GM18520 (cell line): ENCODE results near the gene POP5.
A peak's percentile ranks its signal among the peaks of the same experiment; 100 is the strongest.
"Not testable (repeated sequence)": the region's sequence is repeated elsewhere in the genome, so short reads cannot be mapped to it uniquely, and the experiment has no call there.

Experiments
- ATAC-seq: cut with Tn5 transposase; IDR thresholded peaks from one replicate; pipeline ENCODE4 v1.9.1; 2021; ENCODE audit not compliant: unreplicated experiment

The POP5 gene

DNA sequence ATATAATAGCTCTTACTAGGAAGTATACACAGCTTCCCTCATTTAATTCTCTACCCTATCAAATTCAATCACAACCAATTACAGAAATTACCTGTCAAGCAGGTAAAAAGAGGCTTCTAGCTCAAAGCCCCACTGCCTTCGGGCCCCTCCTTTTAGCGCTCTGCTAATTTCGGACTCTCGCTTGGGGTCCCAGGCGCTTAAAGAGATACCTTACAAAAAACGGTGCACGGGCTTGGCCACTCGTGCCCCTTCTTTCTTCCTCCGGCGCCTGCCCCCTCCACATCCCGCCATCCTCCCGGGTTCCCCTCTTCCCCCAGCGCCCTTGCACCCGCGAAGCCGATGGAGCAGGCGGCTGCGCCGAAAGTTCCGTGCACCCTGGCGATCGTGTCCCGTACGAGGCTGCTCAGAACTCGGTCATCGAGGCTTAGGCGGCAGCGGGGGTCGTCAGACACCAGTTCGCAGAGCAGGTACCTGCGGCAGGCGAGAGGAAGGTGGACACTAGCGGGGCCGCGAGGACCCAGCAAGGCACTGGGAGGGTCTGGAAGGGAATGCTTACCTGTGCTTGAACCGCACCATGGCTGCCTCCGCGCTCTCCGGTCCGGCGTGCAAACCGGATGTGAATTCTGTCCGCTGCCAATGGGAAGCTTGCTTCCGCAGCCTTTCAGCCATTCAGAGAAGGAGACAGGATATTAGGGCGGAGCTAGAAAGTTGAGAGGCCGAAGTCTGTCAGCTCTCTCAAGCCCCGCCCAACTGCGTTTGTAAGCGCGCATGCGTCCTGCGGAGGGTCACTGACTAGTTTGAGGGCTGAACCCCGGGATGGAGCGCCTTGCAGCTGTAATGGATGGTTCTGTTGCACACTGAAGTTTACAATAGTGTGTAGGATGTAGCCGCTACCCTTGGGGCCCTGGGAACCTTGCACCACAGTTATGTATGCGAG is at the start of gene POP5:
TSS of gene POP5 (minus strand) at position 616 of the 937 bp plus-strand sequence. CDS start at position 576, 40 bp downstream.
- peak; percentile 92 for ATAC-seq

GRCh38 chr12:120630104-120630892 is 49.1 kb upstream of the POP5 start:
- ATAC-seq: no peak

DNA sequence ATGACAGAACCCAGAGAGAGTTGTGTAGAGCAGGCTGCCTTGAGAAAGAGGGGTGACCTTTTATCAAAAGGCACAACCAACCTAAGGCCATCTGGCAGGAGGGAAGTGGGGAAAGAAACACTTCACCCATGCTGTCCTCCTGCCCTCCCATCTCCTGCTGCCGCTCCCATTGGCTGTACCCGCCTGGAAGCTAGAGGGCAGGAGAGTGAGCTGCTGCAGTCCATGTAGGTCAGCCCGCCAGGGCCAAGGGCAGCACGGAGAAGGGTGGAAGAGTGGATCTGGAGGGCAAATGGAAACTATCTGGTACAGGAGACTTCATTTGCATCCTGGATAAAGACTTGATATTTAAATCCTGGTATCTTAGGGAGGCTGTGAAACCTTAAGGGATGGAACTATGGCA is 47.7 kb upstream of the POP5 start:
- ATAC-seq: no peak

GRCh38 chr12:120625557-120626419 is 44.6 kb upstream of the POP5 start:
- ATAC-seq: no peak

DNA sequence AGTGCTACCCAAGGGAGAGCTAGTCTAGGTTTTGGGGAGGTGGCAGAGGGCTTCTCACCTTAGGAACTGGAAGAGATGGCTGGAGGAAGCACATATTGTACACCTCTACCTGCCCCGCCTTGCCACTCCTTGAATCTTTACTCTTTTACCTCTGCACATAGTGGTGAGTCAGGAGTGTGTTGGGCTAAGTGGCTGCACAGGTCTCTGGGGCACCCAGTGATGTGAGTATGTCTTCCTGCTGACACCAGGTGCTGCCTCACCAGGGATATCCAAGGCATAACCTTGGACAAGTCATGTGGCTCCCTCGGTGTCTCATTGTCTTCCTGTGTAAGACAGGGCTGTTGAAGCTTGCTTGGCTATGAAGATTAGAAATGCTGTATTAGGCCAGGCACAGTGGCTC is 39.4 kb upstream of the POP5 start:
- no peak for ATAC-seq

GRCh38 chr12:120618954-120619615 is 37.9 kb upstream of the POP5 start:
- no peak for ATAC-seq

DNA sequence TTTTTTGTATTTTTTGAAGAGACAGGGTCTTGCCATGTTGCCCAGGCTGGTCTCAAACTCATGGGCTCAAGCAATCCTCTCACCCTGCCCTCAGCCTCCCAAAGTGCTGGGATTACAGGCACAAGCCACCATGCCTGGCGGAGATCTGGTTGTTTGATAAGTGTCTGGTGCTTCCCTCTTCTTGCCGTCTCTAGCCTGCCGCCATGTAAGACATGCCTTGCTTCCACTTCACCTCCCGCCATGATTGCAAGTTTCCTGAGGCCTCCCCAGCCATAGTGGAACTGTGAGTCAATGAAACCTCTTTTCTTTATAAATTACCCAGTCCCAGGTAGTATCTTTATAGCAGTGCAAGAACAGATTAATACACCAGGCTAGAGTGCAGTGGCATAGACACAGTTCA is 36.6 kb upstream of the POP5 start:
- ATAC-seq: not testable (repeated sequence)

DNA sequence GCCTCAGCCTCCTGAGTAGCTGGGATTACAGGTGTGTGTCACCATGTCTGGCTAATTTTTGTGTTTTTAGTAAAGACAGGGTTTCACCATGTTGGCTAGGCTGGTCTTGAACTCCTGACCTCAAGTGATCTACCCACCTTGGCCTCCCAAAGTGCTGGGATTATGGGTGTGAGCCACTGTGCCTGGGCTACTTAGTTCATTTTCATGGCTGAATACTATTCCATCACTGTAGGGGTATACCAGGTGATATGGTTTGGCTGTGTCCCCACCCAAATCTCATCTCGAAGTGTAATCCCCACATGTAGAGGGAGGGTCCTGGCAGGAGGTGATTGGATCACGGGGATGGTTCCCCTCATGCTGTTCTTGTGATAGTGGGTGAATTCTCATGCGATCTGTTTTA is 36.0 kb upstream of the POP5 start:
- not testable (repeated sequence) for ATAC-seq

DNA sequence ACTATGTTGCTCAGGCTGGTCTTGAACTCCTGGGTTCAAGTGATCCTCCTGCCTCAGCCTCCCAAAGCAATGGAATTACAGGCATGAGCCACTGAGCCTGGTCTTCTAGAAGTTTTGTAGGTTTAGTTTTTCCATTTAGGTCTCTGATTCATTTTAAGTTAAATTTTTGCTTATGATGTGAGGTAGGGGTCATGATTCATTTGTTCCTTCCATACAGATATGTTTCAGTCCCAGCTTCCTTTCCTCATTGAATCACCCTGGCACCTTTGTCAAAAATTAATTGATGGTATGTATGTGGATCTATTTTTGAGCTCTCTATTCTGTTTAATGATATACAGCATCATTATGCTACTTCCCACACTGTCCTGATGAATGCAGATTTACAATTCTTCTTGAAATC is 33.6 kb upstream of the POP5 start:
- no peak for ATAC-seq

GRCh38 chr12:120611534-120611933 is 30.3 kb upstream of the POP5 start:
- not testable (repeated sequence) for ATAC-seq

- no peak for ATAC-seq
Measured at GRCh38 chr12:120610560-120610959, 29.4 kb upstream of the POP5 start.

GRCh38 chr12:120602416-120602815 is 21.2 kb upstream of the POP5 start:
- ATAC-seq: not testable (repeated sequence)

DNA sequence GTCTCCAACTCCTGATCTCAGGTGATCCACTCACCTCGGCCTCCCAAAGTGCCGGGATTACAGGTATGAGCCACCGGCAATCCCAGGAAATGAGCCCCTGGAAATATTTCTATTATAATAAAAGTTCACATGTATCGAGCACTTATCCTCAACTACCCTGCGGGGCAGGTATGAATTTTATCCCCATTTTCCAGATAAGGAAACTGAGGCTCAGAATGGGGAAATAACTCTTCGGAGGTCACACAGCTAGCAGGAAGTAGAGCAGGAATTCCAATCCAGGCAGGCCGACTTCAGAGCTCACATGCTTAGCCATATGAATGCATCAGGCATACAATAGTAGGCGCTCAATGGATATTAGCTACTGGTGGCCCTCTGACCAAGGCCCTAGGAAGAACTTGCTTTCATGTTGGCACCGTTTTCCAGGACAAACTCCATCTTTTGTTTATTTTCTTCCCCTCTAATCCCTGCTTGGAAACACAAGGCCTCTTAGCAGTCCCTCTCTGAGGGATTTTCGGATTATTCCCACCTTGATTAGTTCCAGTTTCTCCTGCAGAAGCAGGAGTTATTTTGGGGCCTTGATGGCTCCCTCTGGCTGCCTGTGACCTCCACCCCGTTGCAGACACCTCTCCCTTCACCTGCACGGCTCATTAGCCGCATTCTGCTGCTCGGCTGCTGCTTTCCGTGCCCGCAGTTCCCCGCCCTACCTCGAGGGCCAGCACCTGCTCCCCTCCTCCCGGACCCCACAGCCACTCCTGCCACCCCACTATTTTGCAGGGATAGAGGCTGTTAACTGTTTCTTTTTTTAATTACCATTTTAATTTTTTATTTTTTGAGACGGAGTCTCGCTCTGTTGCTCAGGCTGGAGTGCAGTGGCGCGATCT is 18.7 kb upstream of the POP5 start:
- ATAC-seq: no peak

DNA sequence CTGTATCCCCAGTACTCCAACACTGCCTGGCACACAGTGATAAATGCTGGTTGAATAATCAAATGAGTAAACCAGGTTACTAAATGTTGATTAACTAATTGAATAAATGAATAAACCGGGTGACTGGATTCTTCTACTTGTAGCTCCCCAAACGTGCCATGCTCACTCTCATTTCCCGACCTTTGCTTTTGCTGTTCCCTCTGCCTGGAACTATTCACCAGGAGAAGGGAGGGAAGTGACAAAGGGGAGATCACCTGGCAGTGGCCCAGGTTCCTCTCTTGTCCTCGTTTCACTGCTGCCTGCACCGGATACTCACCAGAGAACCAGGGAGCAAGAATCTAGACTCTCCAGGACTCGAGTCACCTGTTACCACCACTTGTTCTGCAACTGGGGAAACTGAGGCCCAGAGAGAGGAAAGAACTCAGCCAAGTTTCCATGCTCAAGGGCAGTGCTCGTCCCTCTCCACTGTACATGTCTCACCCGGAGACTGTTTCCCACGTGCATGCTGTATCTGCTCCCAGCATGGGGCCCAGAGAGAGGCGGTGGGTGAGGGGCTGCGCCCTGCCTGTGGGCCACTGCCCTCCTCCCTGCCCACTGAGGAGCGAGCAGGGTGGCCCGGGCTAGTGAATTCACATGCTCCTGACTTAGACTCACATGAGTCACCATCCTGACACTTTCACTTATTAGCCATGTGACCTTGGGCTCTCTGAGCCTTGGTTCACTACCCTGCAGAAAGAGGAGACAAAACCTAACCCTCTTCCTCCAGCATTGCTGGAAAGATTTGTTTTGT is 17.7 kb upstream of the POP5 start:
- no peak for ATAC-seq

DNA sequence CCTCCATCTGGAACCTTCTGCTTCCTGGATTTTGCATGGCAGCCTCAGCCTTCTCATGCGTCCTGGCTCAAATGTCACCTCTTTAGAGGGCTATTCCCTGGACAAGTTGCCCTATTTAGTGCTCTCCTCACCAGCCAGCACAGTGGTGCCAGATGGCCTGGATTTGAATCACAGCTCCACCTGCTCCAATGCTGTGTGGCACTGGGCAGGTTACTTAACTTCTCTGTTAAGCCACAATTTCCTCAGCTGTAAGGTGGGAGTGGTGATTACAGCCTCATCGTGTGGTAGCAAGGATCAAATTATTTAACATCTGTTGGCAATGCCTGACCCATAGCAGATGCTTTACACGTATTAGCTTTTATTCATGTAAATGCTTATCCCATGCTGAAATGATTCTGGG is 16.7 kb upstream of the POP5 start:
- ATAC-seq: no peak

DNA sequence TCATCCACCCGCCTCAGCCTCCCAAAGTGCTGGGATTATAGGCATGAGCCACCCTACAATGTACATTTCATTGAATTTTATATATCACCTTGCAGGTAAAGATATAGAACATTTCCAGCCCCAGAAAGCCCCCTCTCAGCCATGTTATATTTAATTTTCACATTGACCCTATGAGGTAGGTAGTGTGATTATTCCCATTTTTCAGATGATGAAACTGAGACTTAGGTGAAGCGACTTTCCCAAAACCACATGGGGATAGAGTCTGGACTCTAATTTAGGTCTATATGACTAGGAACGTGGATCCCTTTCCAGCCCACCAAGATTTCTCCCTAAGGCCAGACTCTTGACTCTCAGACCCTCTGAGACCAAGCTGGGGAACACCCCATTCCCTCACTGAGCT is 15.7 kb upstream of the POP5 start:
- ATAC-seq: no peak

GRCh38 chr12:120592121-120593049 is 11.2 kb upstream of the POP5 start:
- no peak for ATAC-seq
